ENCODE results near the gene RIC8A. TPM values are rescaled to one million over a fixed set of nuclear protein-coding genes. Genes with fewer than 3 reads are reported as not detected.
"Not testable (repeated sequence)": the region's sequence is repeated elsewhere in the genome, so short reads cannot be mapped to it uniquely, and the experiment has no call there.

Gene RIC8A
- total RNA-seq (10 to 100 TPM; 36.7 to 49.6 TPM), polyA plus RNA-seq (10 to 100 TPM; 12.5 to 32.4 TPM)

DNA sequence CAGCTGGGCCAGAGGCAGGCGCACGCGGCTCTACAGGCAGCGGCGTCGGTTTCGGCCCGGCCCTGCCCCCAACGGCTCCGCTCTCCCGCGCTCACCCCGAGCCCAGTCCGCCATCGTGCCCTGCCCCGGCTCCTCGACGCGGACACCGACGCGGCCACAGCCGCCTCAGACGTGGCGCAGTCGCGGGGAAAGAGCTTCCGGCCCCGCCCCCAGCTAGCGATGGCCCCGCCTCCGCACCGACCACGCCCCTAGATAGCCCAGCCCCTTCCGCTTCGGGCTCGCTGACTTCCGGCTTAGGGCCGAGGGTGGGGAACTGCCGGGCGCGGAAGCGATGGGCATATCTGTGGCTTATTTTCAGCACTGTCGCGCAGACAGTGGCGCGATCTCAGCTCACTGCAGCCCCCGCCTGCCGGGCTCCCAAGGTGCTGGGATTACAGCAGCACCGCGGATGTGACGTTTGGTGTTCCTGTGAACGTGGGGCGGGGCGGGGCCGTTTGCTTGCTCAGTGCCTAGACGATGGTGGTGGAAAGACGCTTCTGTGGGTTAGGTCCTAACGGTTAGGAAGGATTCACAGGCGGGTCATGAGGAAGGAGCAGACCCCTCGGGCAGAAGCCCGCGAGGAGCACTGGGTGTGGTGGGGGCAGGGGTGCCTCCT, at the start of gene RIC8A, which contains the start of gene BET1L:
TSS of gene RIC8A (plus strand) at position 501 of the 655 bp plus-strand sequence. CDS start 1,147 bp downstream, outside the sequence.
TSS of gene BET1L (minus strand) at position 192 of the 655 bp plus-strand sequence. CDS start at position 114, 78 bp downstream.
- H3K27me3 ChIP-seq (ENCODE audit: control insufficient read depth in 4 of 4, insufficient read depth in 4 of 4, low read length in 3 of 4) = no peaks in the 10 kb centered on the region
- WGBS = under 1% methylated on average over 63 of the region's 63 CpGs
- peaks cover 5 to 47% (median 25%) of the 10 kb centered on the region in 4 donors for H3K36me3 ChIP-seq (ENCODE audit: control insufficient read depth in 4 of 4, insufficient read depth in 3 of 4, low read depth in 1 of 4, low read length in 3 of 4)
- peak within 1 kb of the TSS; percentile 92 to 99 for H3K27ac ChIP-seq (ENCODE audit: low read depth in 1 of 2, low read length in 2 of 2)
- H3K4me3 ChIP-seq (ENCODE audit: low read depth in 1 of 3, low read length in 3 of 3) = peak within 1 kb of the TSS; percentile 84 to 93 (median 88)
- no peaks in the 10 kb centered on the region for H3K9me3 ChIP-seq (ENCODE audit: control insufficient read depth in 4 of 4, low read length in 3 of 4)
- H3K4me1 ChIP-seq (ENCODE audit: control insufficient read depth in 4 of 4, insufficient read depth in 4 of 4, low read length in 3 of 4) = peaks cover 8 to 41% (median 28%) of the 10 kb centered on the region in 4 donors
- no peak for TF ChIP-seq RXRA (IDR thresholded peaks at IDR 0.05)
- TF ChIP-seq JUND (IDR thresholded peaks at IDR 0.05) = no peak
- TF ChIP-seq SP1 (IDR thresholded peaks at IDR 0.05) = peak; percentile 78
- no peak for TF ChIP-seq ZBTB33 (IDR thresholded peaks at IDR 0.05)
- TF ChIP-seq GABPA (IDR thresholded peaks at IDR 0.05 in 1 of 2, conservative IDR thresholded peaks at IDR 0.05 in 1 of 2) = peak; percentile 87 to 96
- no peak for TF ChIP-seq FOXA1 (IDR thresholded peaks at IDR 0.05)
- no peak for TF ChIP-seq HNF4G (IDR thresholded peaks at IDR 0.05)
- TF ChIP-seq CTCF (IDR thresholded peaks at IDR 0.05; ENCODE audit: low read depth, low read length, missing input control) = no peak
- TF ChIP-seq, protein P1, sequence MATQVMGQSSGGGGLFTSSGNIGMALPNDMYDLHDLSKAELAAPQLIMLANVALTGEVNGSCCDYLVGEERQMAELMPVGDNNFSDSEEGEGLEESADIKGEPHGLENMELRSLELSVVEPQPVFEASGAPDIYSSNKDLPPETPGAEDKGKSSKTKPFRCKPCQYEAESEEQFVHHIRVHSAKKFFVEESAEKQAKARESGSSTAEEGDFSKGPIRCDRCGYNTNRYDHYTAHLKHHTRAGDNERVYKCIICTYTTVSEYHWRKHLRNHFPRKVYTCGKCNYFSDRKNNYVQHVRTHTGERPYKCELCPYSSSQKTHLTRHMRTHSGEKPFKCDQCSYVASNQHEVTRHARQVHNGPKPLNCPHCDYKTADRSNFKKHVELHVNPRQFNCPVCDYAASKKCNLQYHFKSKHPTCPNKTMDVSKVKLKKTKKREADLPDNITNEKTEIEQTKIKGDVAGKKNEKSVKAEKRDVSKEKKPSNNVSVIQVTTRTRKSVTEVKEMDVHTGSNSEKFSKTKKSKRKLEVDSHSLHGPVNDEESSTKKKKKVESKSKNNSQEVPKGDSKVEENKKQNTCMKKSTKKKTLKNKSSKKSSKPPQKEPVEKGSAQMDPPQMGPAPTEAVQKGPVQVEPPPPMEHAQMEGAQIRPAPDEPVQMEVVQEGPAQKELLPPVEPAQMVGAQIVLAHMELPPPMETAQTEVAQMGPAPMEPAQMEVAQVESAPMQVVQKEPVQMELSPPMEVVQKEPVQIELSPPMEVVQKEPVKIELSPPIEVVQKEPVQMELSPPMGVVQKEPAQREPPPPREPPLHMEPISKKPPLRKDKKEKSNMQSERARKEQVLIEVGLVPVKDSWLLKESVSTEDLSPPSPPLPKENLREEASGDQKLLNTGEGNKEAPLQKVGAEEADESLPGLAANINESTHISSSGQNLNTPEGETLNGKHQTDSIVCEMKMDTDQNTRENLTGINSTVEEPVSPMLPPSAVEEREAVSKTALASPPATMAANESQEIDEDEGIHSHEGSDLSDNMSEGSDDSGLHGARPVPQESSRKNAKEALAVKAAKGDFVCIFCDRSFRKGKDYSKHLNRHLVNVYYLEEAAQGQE (IDR thresholded peaks at IDR 0.05) = peak; percentile 68
- peak in 1 of 2 donors; percentile 65 for TF ChIP-seq EGR1 (IDR thresholded peaks at IDR 0.05; ENCODE audit: low read depth in 2 of 2)
- peak; percentile 22 for TF ChIP-seq TAF1 (conservative IDR thresholded peaks at IDR 0.05)
- TF ChIP-seq ATF3 (IDR thresholded peaks at IDR 0.05) = no peak
- TF ChIP-seq FOXA2 (IDR thresholded peaks at IDR 0.05) = no peak
- no peak for TF ChIP-seq RAD21 (IDR thresholded peaks at IDR 0.05)
- peak; percentile 56 for TF ChIP-seq YY1 (IDR thresholded peaks at IDR 0.05)
- no peak for TF ChIP-seq MAX (IDR thresholded peaks at IDR 0.05)
- no peak for TF ChIP-seq NR2F2 (IDR thresholded peaks at IDR 0.05)
- TF ChIP-seq HNF4A (conservative IDR thresholded peaks at IDR 0.05) = no peak
- DNase-seq (ENCODE audit: low spot score) = peak; percentile 98
- H3K9ac ChIP-seq (ENCODE audit: low read depth in 1 of 2, low read length in 2 of 2) = peak within 1 kb of the TSS; percentile 91 to 96

DNA sequence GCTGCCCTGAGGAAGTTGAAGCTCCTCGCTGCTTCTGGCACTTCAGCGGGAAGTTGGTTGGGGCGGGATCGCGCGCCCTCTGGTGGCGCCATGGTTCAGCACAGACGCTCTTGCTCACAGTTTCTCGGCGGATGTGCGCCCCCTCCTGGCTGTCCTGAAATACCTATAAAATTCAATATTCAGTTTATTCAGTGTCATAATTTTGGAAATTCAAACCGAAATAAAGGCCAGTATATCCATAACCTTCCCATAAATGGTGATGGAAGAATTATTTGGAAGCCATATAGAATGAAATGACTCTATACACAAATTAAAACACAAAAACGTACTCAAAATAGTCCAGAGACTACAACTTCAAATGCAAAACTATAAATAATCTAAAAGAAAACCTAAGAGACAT, 27.3 kb upstream of the RIC8A start:
- not testable (repeated sequence) for DNase-seq (ENCODE audit: low spot score); H3K4me1 ChIP-seq (ENCODE audit: control insufficient read depth in 4 of 4, insufficient read depth in 4 of 4, low read length in 3 of 4); H3K4me3 ChIP-seq (ENCODE audit: low read depth in 1 of 3, low read length in 3 of 3); H3K27ac ChIP-seq (ENCODE audit: low read depth in 1 of 2, low read length in 2 of 2); H3K27me3 ChIP-seq (ENCODE audit: control insufficient read depth in 4 of 4, insufficient read depth in 4 of 4, low read length in 3 of 4); H3K9me3 ChIP-seq (ENCODE audit: control insufficient read depth in 4 of 4, low read length in 3 of 4); H3K36me3 ChIP-seq (ENCODE audit: control insufficient read depth in 4 of 4, insufficient read depth in 3 of 4, low read depth in 1 of 4, low read length in 3 of 4); H3K9ac ChIP-seq (ENCODE audit: low read depth in 1 of 2, low read length in 2 of 2)
- 0% methylated on average over 1 of the region's 13 CpGs for WGBS

GRCh38 chr11:189200-189783, 18.2 kb upstream of the RIC8A start:
- H3K27ac ChIP-seq (ENCODE audit: low read depth in 1 of 2, low read length in 2 of 2); H3K4me1 ChIP-seq (ENCODE audit: control insufficient read depth in 4 of 4, insufficient read depth in 4 of 4, low read length in 3 of 4); DNase-seq (ENCODE audit: low spot score); H3K9me3 ChIP-seq (ENCODE audit: control insufficient read depth in 4 of 4, low read length in 3 of 4); H3K4me3 ChIP-seq (ENCODE audit: low read depth in 1 of 3, low read length in 3 of 3); H3K36me3 ChIP-seq (ENCODE audit: control insufficient read depth in 4 of 4, insufficient read depth in 3 of 4, low read depth in 1 of 4, low read length in 3 of 4); H3K27me3 ChIP-seq (ENCODE audit: control insufficient read depth in 4 of 4, insufficient read depth in 4 of 4, low read length in 3 of 4); H3K9ac ChIP-seq (ENCODE audit: low read depth in 1 of 2, low read length in 2 of 2): not testable (repeated sequence)
- WGBS = 83% methylated on average over 39 of the region's 55 CpGs

Data from liver (tissue), 9 donors.